DND-41 (cell line): ENCODE results near the gene KRT6B.

Experiments used
- EZH2 ChIP-seq: IDR thresholded peaks from 3 replicates; pipeline ENCODE4 v1.6.1; 2012; ENCODE audit warnings: borderline replicate concordance, low read depth, mild to moderate bottlenecking, moderate library complexity, low read length, inconsistent platforms; ENCODE audit not compliant: severe bottlenecking
- TF ChIP-seq, protein P1 (sequence below): IDR thresholded peaks from 2 replicates; pipeline ENCODE4 v1.5.1; 2012; ENCODE audit warnings: borderline replicate concordance, low read length, moderate library complexity, mild to moderate bottlenecking; ENCODE audit not compliant: poor library complexity, severe bottlenecking; ENCODE audit errors: extremely low read depth

DNA sequence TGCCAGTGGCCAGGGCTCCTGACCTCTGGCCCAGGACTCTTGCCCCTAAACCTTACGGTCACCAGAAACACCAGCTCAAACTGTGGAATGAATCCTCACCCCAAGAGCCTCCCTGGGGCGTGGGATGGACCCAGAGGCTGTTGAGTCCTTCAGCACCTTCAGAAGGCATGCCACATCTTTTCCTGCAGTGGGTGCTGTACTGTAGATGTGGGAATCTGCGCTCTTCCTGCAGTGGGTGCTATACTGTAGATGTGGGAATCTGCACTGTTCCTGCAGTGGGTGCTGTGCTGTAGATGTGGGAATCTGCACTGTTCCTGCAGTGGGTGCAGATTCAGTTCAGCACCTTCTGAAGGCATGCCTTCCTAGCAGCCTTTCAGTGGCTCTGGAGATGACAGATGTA, 47.0 kb downstream of the KRT6B start:
- TF ChIP-seq, protein P1, sequence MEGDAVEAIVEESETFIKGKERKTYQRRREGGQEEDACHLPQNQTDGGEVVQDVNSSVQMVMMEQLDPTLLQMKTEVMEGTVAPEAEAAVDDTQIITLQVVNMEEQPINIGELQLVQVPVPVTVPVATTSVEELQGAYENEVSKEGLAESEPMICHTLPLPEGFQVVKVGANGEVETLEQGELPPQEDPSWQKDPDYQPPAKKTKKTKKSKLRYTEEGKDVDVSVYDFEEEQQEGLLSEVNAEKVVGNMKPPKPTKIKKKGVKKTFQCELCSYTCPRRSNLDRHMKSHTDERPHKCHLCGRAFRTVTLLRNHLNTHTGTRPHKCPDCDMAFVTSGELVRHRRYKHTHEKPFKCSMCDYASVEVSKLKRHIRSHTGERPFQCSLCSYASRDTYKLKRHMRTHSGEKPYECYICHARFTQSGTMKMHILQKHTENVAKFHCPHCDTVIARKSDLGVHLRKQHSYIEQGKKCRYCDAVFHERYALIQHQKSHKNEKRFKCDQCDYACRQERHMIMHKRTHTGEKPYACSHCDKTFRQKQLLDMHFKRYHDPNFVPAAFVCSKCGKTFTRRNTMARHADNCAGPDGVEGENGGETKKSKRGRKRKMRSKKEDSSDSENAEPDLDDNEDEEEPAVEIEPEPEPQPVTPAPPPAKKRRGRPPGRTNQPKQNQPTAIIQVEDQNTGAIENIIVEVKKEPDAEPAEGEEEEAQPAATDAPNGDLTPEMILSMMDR: no peak
- TF ChIP-seq EZH2: no peak
